IMR-90 (cell line): ENCODE data around the gene B9D1. TPM values are rescaled to one million over a fixed set of nuclear protein-coding genes. Genes with fewer than 3 reads are reported as not detected.

Source experiments
- ATAC-seq: fragments of 200-7000 bp; cut with Tn5 transposase; 2 replicates; pipeline ENCODE4 v1.9.1; 2020; ENCODE audit warnings: low read depth, mild to moderate bottlenecking, moderate library complexity
- BruUV-seq: library from RNA; stranded (reverse); fragments of 400-500 nt; replicated peaks from 2 replicates; lab custom pipeline; 2021; lab: Mats Ljungman, UMichigan
- CTCF ChIA-PET: fragments of 300-600 bp; formaldehyde crosslinking; extraction: SDS; loops from one replicate; lab custom pipeline; 2021; ENCODE audit warnings: antibody characterized with exemption; lab: Yijun Ruan, JAX
- POLR2A ChIA-PET: fragments of 300-600 bp; sonication (Branson Sonifier 250); formaldehyde crosslinking; loops from one replicate; lab custom pipeline; 2022; ENCODE audit warnings: antibody characterized with exemption; ENCODE audit not compliant: unreplicated experiment; lab: Charles Lee
- DNase-seq: peaks from one replicate; pipeline ENCODE4 v3.0.0; 2013
- H2AFZ ChIP-seq: replicated peaks from 2 replicates; pipeline ENCODE3; 2013; ENCODE audit warnings: low read length, mild to moderate bottlenecking; ENCODE audit not compliant: poor library complexity
- H2AK5ac ChIP-seq: 2 replicates; pipeline ENCODE4 v1.6.1; 2013; ENCODE audit warnings: low read depth, low read length, inconsistent platforms
- H2AK9ac ChIP-seq: replicated peaks from 2 replicates; pipeline ENCODE3; 2013; ENCODE audit warnings: mild to moderate bottlenecking, low read depth, low read length, moderate library complexity; ENCODE audit not compliant: poor library complexity
- H2BK120ac ChIP-seq: 2 replicates; pipeline ENCODE4 v1.6.1; 2013; ENCODE audit warnings: low read depth, low read length, inconsistent platforms
- H2BK15ac ChIP-seq: 3 replicates; pipeline ENCODE4 v1.6.1; 2013; ENCODE audit warnings: low read depth, low read length, inconsistent platforms
- H2BK20ac ChIP-seq: 2 replicates; pipeline ENCODE4 v1.6.1; 2013; ENCODE audit warnings: low read depth, mild to moderate bottlenecking, inconsistent platforms, low read length, moderate library complexity
- H2BK5ac ChIP-seq: 2 replicates; pipeline ENCODE4 v1.6.1; 2013; ENCODE audit warnings: mild to moderate bottlenecking, low read depth, low read length, inconsistent platforms; ENCODE audit not compliant: poor library complexity, severe bottlenecking
- H3K14ac ChIP-seq: replicated peaks from 2 replicates; pipeline ENCODE4 v1.6.1; 2013; ENCODE audit warnings: low read depth, low read length, inconsistent platforms
- H3K18ac ChIP-seq: 2 replicates; pipeline ENCODE4 v1.6.1; 2013; ENCODE audit warnings: low read depth, low read length, control low read depth
- H3K23ac ChIP-seq: 2 replicates; pipeline ENCODE4 v1.6.1; 2013; ENCODE audit warnings: low read depth, low read length, inconsistent platforms
- H3K27ac ChIP-seq: 2 replicates; pipeline ENCODE4 v1.5.1; 2013; ENCODE audit warnings: mild to moderate bottlenecking, control low read depth, low read length; ENCODE audit not compliant: insufficient read depth
- H3K27me3 ChIP-seq: 2 replicates; pipeline ENCODE4 v1.6.1; 2013; ENCODE audit warnings: low read length; ENCODE audit not compliant: control insufficient read depth, insufficient read depth
- H3K36me3 ChIP-seq: 2 replicates; pipeline ENCODE4 v1.6.1; 2013; ENCODE audit warnings: low read length, mixed read lengths; ENCODE audit not compliant: control insufficient read depth, insufficient read depth
- H3K4ac ChIP-seq: 2 replicates; pipeline ENCODE4 v1.6.1; 2013; ENCODE audit warnings: low read depth, low read length, inconsistent platforms
- H3K4me1 ChIP-seq: 2 replicates; pipeline ENCODE4 v1.6.1; 2013; ENCODE audit warnings: low read length, mixed read lengths; ENCODE audit not compliant: control insufficient read depth, insufficient read depth
- H3K4me2 ChIP-seq: 2 replicates; pipeline ENCODE4 v1.6.1; 2013; ENCODE audit warnings: low read depth, mild to moderate bottlenecking, control low read depth, low read length, moderate library complexity
- H3K4me3 ChIP-seq: 2 replicates; pipeline ENCODE4 v1.5.1; 2013; ENCODE audit warnings: low read depth, mild to moderate bottlenecking, control low read depth, low read length, moderate library complexity; ENCODE audit not compliant: insufficient read depth
- H3K56ac ChIP-seq: 2 replicates; pipeline ENCODE4 v1.6.1; 2013; ENCODE audit warnings: low read length, inconsistent platforms; ENCODE audit not compliant: insufficient read depth; ENCODE audit errors: extremely low read depth
- H3K79me1 ChIP-seq, 2 experiments: 2 replicates each; pipeline ENCODE4 v1.6.1; 2013; ENCODE audit warnings: low read length in 2 of 2, inconsistent platforms in 1 of 2, low read depth in 1 of 2
- H3K9ac ChIP-seq: 2 replicates; pipeline ENCODE4 v1.6.1; 2013; ENCODE audit warnings: low read depth, low read length, control low read depth
- H3K9me1 ChIP-seq: 2 replicates; pipeline ENCODE4 v1.6.1; 2013; ENCODE audit warnings: low read length, inconsistent platforms; ENCODE audit not compliant: insufficient read depth
- H3K9me3 ChIP-seq: 2 replicates; pipeline ENCODE4 v1.6.1; 2013; ENCODE audit warnings: low read length; ENCODE audit not compliant: control insufficient read depth, insufficient read depth
- H4K20me1 ChIP-seq: 2 replicates; pipeline ENCODE4 v1.6.1; 2013; ENCODE audit warnings: low read length, inconsistent platforms; ENCODE audit not compliant: insufficient read depth
- H4K5ac ChIP-seq: 2 replicates; pipeline ENCODE4 v1.6.1; 2013; ENCODE audit warnings: mild to moderate bottlenecking, low read depth, low read length, control low read depth
- H4K8ac ChIP-seq, 2 experiments: 2 replicates each; pipeline ENCODE4 v1.6.1; 2013; ENCODE audit warnings: low read depth in 2 of 2, low read length in 2 of 2, control low read depth in 1 of 2, inconsistent platforms in 1 of 2
- H4K91ac ChIP-seq: 2 replicates; pipeline ENCODE4 v1.6.1; 2013; ENCODE audit warnings: low read depth, low read length, inconsistent platforms; ENCODE audit not compliant: insufficient read depth
- BHLHE40 ChIP-seq: fragments of 150-350 bp; IDR thresholded peaks from 2 replicates; pipeline ENCODE4 v1.6.1; 2016; ENCODE audit warnings: mild to moderate bottlenecking, low read depth, low read length
- CEBPB ChIP-seq: IDR thresholded peaks from 2 replicates; pipeline ENCODE4 v1.6.1; 2012; ENCODE audit warnings: low read depth, low read length, improper control_type of control experiment
- CHD1 ChIP-seq: IDR thresholded peaks from 2 replicates; pipeline ENCODE4 v1.6.1; 2012; ENCODE audit warnings: low read depth, low read length, improper control_type of control experiment
- FOS ChIP-seq: fragments of 150-350 bp; IDR thresholded peaks from 2 replicates; pipeline ENCODE4 v1.6.1; 2016; ENCODE audit warnings: low read depth, low read length
- MAFK ChIP-seq: IDR thresholded peaks from 2 replicates; pipeline ENCODE4 v1.6.1; 2012; ENCODE audit warnings: low read depth, low read length, improper control_type of control experiment
- MAZ ChIP-seq: IDR thresholded peaks from 2 replicates; pipeline ENCODE4 v1.6.1; 2012; ENCODE audit warnings: low read depth, mild to moderate bottlenecking, low read length, improper control_type of control experiment, moderate library complexity, borderline replicate concordance
- MXI1 ChIP-seq: IDR thresholded peaks from 2 replicates; pipeline ENCODE4 v1.6.1; 2012; ENCODE audit warnings: low read depth, mild to moderate bottlenecking, low read length, moderate library complexity, borderline replicate concordance
- NFE2L2 ChIP-seq: fragments of 150-350 bp; IDR thresholded peaks from 2 replicates; pipeline ENCODE4 v1.6.1; 2016; ENCODE audit warnings: low read depth, mild to moderate bottlenecking, low read length
- POLR2A ChIP-seq: IDR thresholded peaks from 2 replicates; pipeline ENCODE4 v1.6.1; 2012; ENCODE audit warnings: mild to moderate bottlenecking, low read depth, low read length
- RAD21 ChIP-seq: IDR thresholded peaks from 2 replicates; pipeline ENCODE4 v1.6.1; 2012; ENCODE audit warnings: low read length, improper control_type of control experiment
- RCOR1 ChIP-seq: IDR thresholded peaks from 2 replicates; pipeline ENCODE4 v1.6.1; 2012; ENCODE audit warnings: mild to moderate bottlenecking, low read length, improper control_type of control experiment; ENCODE audit not compliant: insufficient replicate concordance
- RFX5 ChIP-seq: IDR thresholded peaks from 2 replicates; pipeline ENCODE4 v1.8.0; 2012; ENCODE audit warnings: low read depth, mild to moderate bottlenecking, low read length, moderate library complexity
- SMC3 ChIP-seq: fragments of 150-350 bp; IDR thresholded peaks from 2 replicates; pipeline ENCODE4 v1.6.1; 2016; ENCODE audit warnings: low read depth, mild to moderate bottlenecking, antibody characterized with exemption, low read length, moderate library complexity
- WGBS, 2 experiments: methylation state at CpG; one replicate each; pipeline versions ENCODE4 v1.1.5 to v1.1.7; 2013; ENCODE audit warnings: missing lambda C conversion rate in 2 of 2; ENCODE audit not compliant: insufficient read length in 1 of 2; ENCODE audit errors: extremely low coverage in 2 of 2; 5-methylcytosine and 5-hydroxymethylcytosine counted together
- dilution Hi-C: fragments of 300-500 bp; cut with HindIII; formaldehyde crosslinking; loops from one replicate; pipeline ENCODE4 v1.14.3; 2018; ENCODE audit warnings: low sequenced_read_pairs; ENCODE audit not compliant: unreplicated experiment
- in situ Hi-C: fragments of 300-500 bp; cut with MboI; formaldehyde crosslinking; loops from 3 replicates; pipeline ENCODE4 v1.14.3; 2019; ENCODE audit warnings: low sequenced_read_pairs, inconsistent platforms, mixed read lengths
- intact Hi-C: fragments of 100-400 bp; cut with micrococcal nuclease; formaldehyde crosslinking; loops from 2 replicates; pipeline ENCODE4 v1.10.0; 2022
- polyA plus RNA-seq, 3 experiments: library from polyadenylated mRNA; depleted of rRNA; stranded (reverse); fragments of >200 nt; gene quantifications; 2 replicates each; pipeline ENCODE4 v1.2.3, GENCODE V29; 2012; ENCODE audit warnings: low replicate concordance in 1 of 3
- total RNA-seq: library from RNA; depleted of rRNA; stranded (reverse); fragments of >200 nt; gene quantifications from 2 replicates; pipeline ENCODE4 v1.2.3, GENCODE V29; 2012
- TF ChIP-seq, protein P1 (sequence below): fragments of 150-350 bp; IDR thresholded peaks from 2 replicates; pipeline ENCODE4 v1.6.1; 2017; ENCODE audit warnings: mild to moderate bottlenecking, antibody characterized with exemption, low read length, low read depth
- TF ChIP-seq, protein P2 (sequence below): conservative IDR thresholded peaks from 2 replicates; pipeline ENCODE4 v1.5.1; 2012; ENCODE audit warnings: mild to moderate bottlenecking, low read depth, low read length, improper control_type of control experiment
- TF ChIP-seq, protein P3 (sequence below): fragments of 150-350 bp; IDR thresholded peaks from 2 replicates; pipeline ENCODE4 v1.6.1; 2016; ENCODE audit warnings: low read depth, mild to moderate bottlenecking, low read length, moderate library complexity, borderline replicate concordance

Gene B9D1
- total and polyA plus RNA-seq, 2 of the 4 experiments (the other 2 are of a cell fraction): 42.5 to 43.8 TPM

DNA sequence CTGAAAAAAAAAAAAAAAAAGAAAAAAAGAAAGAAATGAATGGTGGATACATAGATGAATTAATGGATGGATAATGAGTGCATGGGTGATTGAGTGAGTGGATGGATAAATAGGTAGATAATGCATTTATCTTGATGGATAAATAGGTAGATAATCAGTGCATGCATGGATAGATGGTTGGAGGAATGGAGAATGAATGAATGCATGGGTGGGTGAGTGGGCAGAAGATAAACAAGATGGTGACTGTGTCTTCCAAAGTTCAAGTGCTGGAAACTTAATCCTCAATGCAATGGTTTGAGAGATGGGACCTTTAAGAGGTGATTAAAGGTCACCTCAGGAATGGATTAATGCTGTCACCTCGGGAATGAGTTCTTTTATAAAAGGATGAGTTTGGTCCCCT lies 41.7 kb upstream of the B9D1 start:
- Histone ChIP-seq H3K4ac (no peak overlapping the region), H3K27ac (no peak overlapping the region), H2AK5ac (no peak overlapping the region), H3K23ac (no peak overlapping the region), H4K8ac (no peak overlapping the region), H3K36me3 (no peaks in the 10 kb centered on the region), H3K4me2 (no peak overlapping the region), H3K56ac (no peak overlapping the region), H3K9ac (no peak overlapping the region), H3K18ac (no peak overlapping the region), H4K91ac (no peak overlapping the region), H2AFZ (no peak overlapping the region), H4K20me1 (no peaks in the 10 kb centered on the region), H3K79me1 (no peaks in the 10 kb centered on the region), H3K4me3 (no peak overlapping the region), H2AK9ac (no peak overlapping the region), H2BK120ac (no peak overlapping the region), H2BK5ac (no peak overlapping the region), H3K14ac (no peak overlapping the region), H3K4me1 (peaks cover 4% of the 10 kb centered on the region; the same call in 1 of the 2 replicates), H2BK15ac (no peak overlapping the region), H2BK20ac (no peak overlapping the region), H3K9me3 (no peaks in the 10 kb centered on the region), H3K9me1 (peaks cover 7% of the 10 kb centered on the region; the same call in 1 of the 2 replicates), H3K27me3 (no peaks in the 10 kb centered on the region), H4K5ac (no peak overlapping the region)
- ATAC-seq (no peak), DNase-seq (no peak)
- POLR2A ChIA-PET: no interaction called here
- CTCF ChIA-PET: no interaction called here
- dilution Hi-C loops: no loop called here
- intact Hi-C loops: no loop called here
- in situ Hi-C loops: no loop called here
- BruUV-seq: no TSS peak
- WGBS, 2 experiments: no CpG with 5 or more reads among the region's 1 CpG
- TF ChIP-seq RFX5: no peak
- TF ChIP-seq, protein P1, sequence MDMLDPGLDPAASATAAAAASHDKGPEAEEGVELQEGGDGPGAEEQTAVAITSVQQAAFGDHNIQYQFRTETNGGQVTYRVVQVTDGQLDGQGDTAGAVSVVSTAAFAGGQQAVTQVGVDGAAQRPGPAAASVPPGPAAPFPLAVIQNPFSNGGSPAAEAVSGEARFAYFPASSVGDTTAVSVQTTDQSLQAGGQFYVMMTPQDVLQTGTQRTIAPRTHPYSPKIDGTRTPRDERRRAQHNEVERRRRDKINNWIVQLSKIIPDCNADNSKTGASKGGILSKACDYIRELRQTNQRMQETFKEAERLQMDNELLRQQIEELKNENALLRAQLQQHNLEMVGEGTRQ: no peak
- TF ChIP-seq MAZ: no peak
- TF ChIP-seq RAD21: no peak
- TF ChIP-seq SMC3: no peak
- TF ChIP-seq CEBPB: no peak
- no peak for TF ChIP-seq RCOR1
- no peak for TF ChIP-seq MAFK
- no peak for TF ChIP-seq BHLHE40
- no peak for TF ChIP-seq NFE2L2
- TF ChIP-seq FOS: no peak
- no peak for TF ChIP-seq MXI1
- TF ChIP-seq, protein P2, sequence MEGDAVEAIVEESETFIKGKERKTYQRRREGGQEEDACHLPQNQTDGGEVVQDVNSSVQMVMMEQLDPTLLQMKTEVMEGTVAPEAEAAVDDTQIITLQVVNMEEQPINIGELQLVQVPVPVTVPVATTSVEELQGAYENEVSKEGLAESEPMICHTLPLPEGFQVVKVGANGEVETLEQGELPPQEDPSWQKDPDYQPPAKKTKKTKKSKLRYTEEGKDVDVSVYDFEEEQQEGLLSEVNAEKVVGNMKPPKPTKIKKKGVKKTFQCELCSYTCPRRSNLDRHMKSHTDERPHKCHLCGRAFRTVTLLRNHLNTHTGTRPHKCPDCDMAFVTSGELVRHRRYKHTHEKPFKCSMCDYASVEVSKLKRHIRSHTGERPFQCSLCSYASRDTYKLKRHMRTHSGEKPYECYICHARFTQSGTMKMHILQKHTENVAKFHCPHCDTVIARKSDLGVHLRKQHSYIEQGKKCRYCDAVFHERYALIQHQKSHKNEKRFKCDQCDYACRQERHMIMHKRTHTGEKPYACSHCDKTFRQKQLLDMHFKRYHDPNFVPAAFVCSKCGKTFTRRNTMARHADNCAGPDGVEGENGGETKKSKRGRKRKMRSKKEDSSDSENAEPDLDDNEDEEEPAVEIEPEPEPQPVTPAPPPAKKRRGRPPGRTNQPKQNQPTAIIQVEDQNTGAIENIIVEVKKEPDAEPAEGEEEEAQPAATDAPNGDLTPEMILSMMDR: no peak
- TF ChIP-seq CHD1: no peak
- TF ChIP-seq POLR2A: no peak
- TF ChIP-seq, protein P3, sequence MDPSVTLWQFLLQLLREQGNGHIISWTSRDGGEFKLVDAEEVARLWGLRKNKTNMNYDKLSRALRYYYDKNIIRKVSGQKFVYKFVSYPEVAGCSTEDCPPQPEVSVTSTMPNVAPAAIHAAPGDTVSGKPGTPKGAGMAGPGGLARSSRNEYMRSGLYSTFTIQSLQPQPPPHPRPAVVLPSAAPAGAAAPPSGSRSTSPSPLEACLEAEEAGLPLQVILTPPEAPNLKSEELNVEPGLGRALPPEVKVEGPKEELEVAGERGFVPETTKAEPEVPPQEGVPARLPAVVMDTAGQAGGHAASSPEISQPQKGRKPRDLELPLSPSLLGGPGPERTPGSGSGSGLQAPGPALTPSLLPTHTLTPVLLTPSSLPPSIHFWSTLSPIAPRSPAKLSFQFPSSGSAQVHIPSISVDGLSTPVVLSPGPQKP: no peak
